ENCODE measurements around the gene OLFML2A.
"Not testable (repeated sequence)": the region's sequence is repeated elsewhere in the genome, so short reads cannot be mapped to it uniquely, and the experiment has no call there.

OLFML2A gene

GRCh38 chr9:124839612-124840299 is 62.8 kb downstream of the OLFML2A start:
- Histone ChIP-seq H3K27ac (ENCODE audit: low read length) (no peak overlapping the region), H3K9me3 (ENCODE audit: control insufficient read depth, insufficient read depth, low read length) (no peaks in the 10 kb centered on the region), H3K36me3 (ENCODE audit: control insufficient read depth, insufficient read depth, low read length) (peaks cover 3% of the 10 kb centered on the region; the same call in 1 of the 2 replicates), H3K4me3 (ENCODE audit: low read length) (no peak overlapping the region), H3K4me1 (ENCODE audit: control insufficient read depth, insufficient read depth, low read length) (0 out of 2 replicates have a peak, but pooled peaks cover 1% of the 10 kb centered on the region), H3K27me3 (ENCODE audit: control insufficient read depth, insufficient read depth, low read length) (no peaks in the 10 kb centered on the region)
- WGBS (ENCODE audit: insufficient coverage, insufficient read length) = no CpG with 5 or more reads among the region's 12 CpGs
- no peak for DNase-seq (ENCODE audit: low read depth, low spot score)

- Histone ChIP-seq H3K4me1 (ENCODE audit: control insufficient read depth, insufficient read depth, low read length) (0 out of 2 replicates have a peak, but pooled peaks cover 1% of the 10 kb centered on the region), H3K4me3 (ENCODE audit: low read length) (no peak overlapping the region), H3K36me3 (ENCODE audit: control insufficient read depth, insufficient read depth, low read length) (peaks cover 3% of the 10 kb centered on the region; the same call in 1 of the 2 replicates), H3K27ac (ENCODE audit: low read length) (no peak overlapping the region), H3K27me3 (ENCODE audit: control insufficient read depth, insufficient read depth, low read length) (no peaks in the 10 kb centered on the region), H3K9me3 (ENCODE audit: control insufficient read depth, insufficient read depth, low read length) (no peaks in the 10 kb centered on the region)
- no CpG with 5 or more reads among the region's 18 CpGs for WGBS (ENCODE audit: insufficient coverage, insufficient read length)
- DNase-seq (ENCODE audit: low read depth, low spot score) = no peak
Measured at GRCh38 chr9:124840300-124840833, 63.4 kb downstream of the OLFML2A start.

- no CpG with 5 or more reads among the region's 14 CpGs for WGBS (ENCODE audit: insufficient coverage, insufficient read length)
- Histone ChIP-seq H3K36me3 (ENCODE audit: control insufficient read depth, insufficient read depth, low read length) (peaks cover 3% of the 10 kb centered on the region; the same call in 1 of the 2 replicates), H3K27ac (ENCODE audit: low read length) (no peak overlapping the region), H3K4me3 (ENCODE audit: low read length) (no peak overlapping the region), H3K4me1 (ENCODE audit: control insufficient read depth, insufficient read depth, low read length) (0 out of 2 replicates have a peak, but pooled peaks cover 1% of the 10 kb centered on the region), H3K27me3 (ENCODE audit: control insufficient read depth, insufficient read depth, low read length) (no peaks in the 10 kb centered on the region), H3K9me3 (ENCODE audit: control insufficient read depth, insufficient read depth, low read length) (no peaks in the 10 kb centered on the region)
- no peak for DNase-seq (ENCODE audit: low read depth, low spot score)
Measured at GRCh38 chr9:124841075-124841821, 64.3 kb downstream of the OLFML2A start.

GRCh38 chr9:124843456-124844034 is 66.6 kb downstream of the OLFML2A start:
- H3K27ac ChIP-seq (ENCODE audit: low read length) = no peak overlapping the region
- no peak for DNase-seq (ENCODE audit: low read depth, low spot score)
- H3K9me3 ChIP-seq (ENCODE audit: control insufficient read depth, insufficient read depth, low read length) = no peaks in the 10 kb centered on the region
- no peak overlapping the region for H3K4me3 ChIP-seq (ENCODE audit: low read length)
- H3K36me3 ChIP-seq (ENCODE audit: control insufficient read depth, insufficient read depth, low read length) = peaks cover 3% of the 10 kb centered on the region; the same call in 1 of the 2 replicates
- WGBS (ENCODE audit: insufficient coverage, insufficient read length) = no CpG with 5 or more reads among the region's 11 CpGs
- 0 out of 2 replicates have a peak, but pooled peaks cover 1% of the 10 kb centered on the region for H3K4me1 ChIP-seq (ENCODE audit: control insufficient read depth, insufficient read depth, low read length)
- H3K27me3 ChIP-seq (ENCODE audit: control insufficient read depth, insufficient read depth, low read length) = no peaks in the 10 kb centered on the region

- DNase-seq (ENCODE audit: low read depth, low spot score) = no peak
- H3K4me1 ChIP-seq (ENCODE audit: control insufficient read depth, insufficient read depth, low read length) = 0 out of 2 replicates have a peak, but pooled peaks cover 1% of the 10 kb centered on the region
- H3K27ac ChIP-seq (ENCODE audit: low read length) = no peak overlapping the region
- no CpG with 5 or more reads among the region's 4 CpGs for WGBS (ENCODE audit: insufficient coverage, insufficient read length)
- H3K9me3 ChIP-seq (ENCODE audit: control insufficient read depth, insufficient read depth, low read length) = no peaks in the 10 kb centered on the region
- H3K36me3 ChIP-seq (ENCODE audit: control insufficient read depth, insufficient read depth, low read length) = peaks cover 3% of the 10 kb centered on the region; the same call in 1 of the 2 replicates
- H3K27me3 ChIP-seq (ENCODE audit: control insufficient read depth, insufficient read depth, low read length) = no peaks in the 10 kb centered on the region
- H3K4me3 ChIP-seq (ENCODE audit: low read length) = no peak overlapping the region
Measured at GRCh38 chr9:124844291-124844690, 67.4 kb downstream of the OLFML2A start.

GRCh38 chr9:124846467-124846866 is 69.5 kb downstream of the OLFML2A start:
- H3K9me3 ChIP-seq (ENCODE audit: control insufficient read depth, insufficient read depth, low read length); H3K27me3 ChIP-seq (ENCODE audit: control insufficient read depth, insufficient read depth, low read length); H3K27ac ChIP-seq (ENCODE audit: low read length); H3K4me1 ChIP-seq (ENCODE audit: control insufficient read depth, insufficient read depth, low read length); DNase-seq (ENCODE audit: low read depth, low spot score); H3K36me3 ChIP-seq (ENCODE audit: control insufficient read depth, insufficient read depth, low read length); H3K4me3 ChIP-seq (ENCODE audit: low read length): not testable (repeated sequence)
- no CpG with 5 or more reads among the region's 9 CpGs for WGBS (ENCODE audit: insufficient coverage, insufficient read length)

- H3K9me3 ChIP-seq (ENCODE audit: control insufficient read depth, insufficient read depth, low read length) = no peaks in the 10 kb centered on the region
- WGBS (ENCODE audit: insufficient coverage, insufficient read length) = no CpG with 5 or more reads among the region's 6 CpGs
- no peak overlapping the region for H3K4me3 ChIP-seq (ENCODE audit: low read length)
- H3K4me1 ChIP-seq (ENCODE audit: control insufficient read depth, insufficient read depth, low read length) = no peaks in the 10 kb centered on the region
- H3K27ac ChIP-seq (ENCODE audit: low read length) = no peak overlapping the region
- H3K27me3 ChIP-seq (ENCODE audit: control insufficient read depth, insufficient read depth, low read length) = no peaks in the 10 kb centered on the region
- no peak for DNase-seq (ENCODE audit: low read depth, low spot score)
- H3K36me3 ChIP-seq (ENCODE audit: control insufficient read depth, insufficient read depth, low read length) = no peaks in the 10 kb centered on the region
Measured at GRCh38 chr9:124846969-124847368, 70.0 kb downstream of the OLFML2A start.

- Histone ChIP-seq H3K27me3 (ENCODE audit: control insufficient read depth, insufficient read depth, low read length) (no peaks in the 10 kb centered on the region), H3K9me3 (ENCODE audit: control insufficient read depth, insufficient read depth, low read length) (no peaks in the 10 kb centered on the region), H3K27ac (ENCODE audit: low read length) (no peak overlapping the region), H3K4me3 (ENCODE audit: low read length) (no peak overlapping the region), H3K4me1 (ENCODE audit: control insufficient read depth, insufficient read depth, low read length) (peaks cover 2% of the 10 kb centered on the region; the same call in 1 of the 2 replicates), H3K36me3 (ENCODE audit: control insufficient read depth, insufficient read depth, low read length) (no peaks in the 10 kb centered on the region; the same call in 1 of the 2 replicates)
- no peak for DNase-seq (ENCODE audit: low read depth, low spot score)
- no CpG with 5 or more reads among the region's 10 CpGs for WGBS (ENCODE audit: insufficient coverage, insufficient read length)
Measured at GRCh38 chr9:124849801-124850200, 72.9 kb downstream of the OLFML2A start.

- no peak overlapping the region for H3K27ac ChIP-seq (ENCODE audit: low read length)
Measured at GRCh38 chr9:124852121-124852828, 75.3 kb downstream of the OLFML2A start.

More at GRCh38 chr9:124852121-124852828, 75.3 kb downstream of the OLFML2A start:
- no peak for DNase-seq (ENCODE audit: low read depth, low spot score)
- no peaks in the 10 kb centered on the region for H3K27me3 ChIP-seq (ENCODE audit: control insufficient read depth, insufficient read depth, low read length)
- peaks cover 2% of the 10 kb centered on the region; the same call in 1 of the 2 replicates for H3K4me1 ChIP-seq (ENCODE audit: control insufficient read depth, insufficient read depth, low read length)
- WGBS (ENCODE audit: insufficient coverage, insufficient read length) = no CpG with 5 or more reads among the region's 13 CpGs
- no peaks in the 10 kb centered on the region for H3K9me3 ChIP-seq (ENCODE audit: control insufficient read depth, insufficient read depth, low read length)
- no peak overlapping the region; the same call in 1 of the 2 replicates for H3K4me3 ChIP-seq (ENCODE audit: low read length)
- peaks cover 7% of the 10 kb centered on the region for H3K36me3 ChIP-seq (ENCODE audit: control insufficient read depth, insufficient read depth, low read length)

Data from iPS DF 6.9 (cell line).